Stomach (tissue), 9 donors: ENCODE data around the gene MSI2. TPM values are rescaled to one million over a fixed set of nuclear protein-coding genes. Genes with fewer than 3 reads are reported as not detected.
A peak's percentile ranks its signal among the peaks of the same experiment; 100 is the strongest.

Source experiments
- DNase-seq, 2 donors: peaks; one replicate each; pipeline versions ENCODE4 v3.0.0 to v3.0.0-alpha.2; 2013 to 2019
- H3K27ac ChIP-seq, 5 donors: fragments of 200-600 bp in 4 of 5; sonication (generic) in 4 of 5; one replicate each; pipeline ENCODE4 v1.5.1; 2013 to 2019; ENCODE audit warnings: mild to moderate bottlenecking in 1 of 5, moderate library complexity in 1 of 5
- H3K27me3 ChIP-seq, 3 donors: fragments of 200-600 bp; sonication (generic); one replicate each; pipeline ENCODE4 v1.5.1; 2017 to 2019; ENCODE audit warnings: mixed run types in 1 of 3
- H3K36me3 ChIP-seq, 4 donors: fragments of 200-600 bp; sonication (generic); 1 replicate in 3 of 4; 2 replicates in 1 of 4; pipeline ENCODE4 v1.5.1; 2016 to 2019
- H3K4me1 ChIP-seq, 4 donors: fragments of 200-600 bp; sonication (generic); one replicate each; pipeline ENCODE4 v1.5.1; 2016 to 2019
- H3K4me3 ChIP-seq, 4 donors: fragments of 200-600 bp; sonication (generic) in 3 of 4; one replicate each; pipeline ENCODE4 v1.5.1; 2016 to 2019; ENCODE audit warnings: mild to moderate bottlenecking in 1 of 4
- H3K9me3 ChIP-seq, 4 donors: fragments of 200-600 bp; sonication (generic); one replicate each; pipeline ENCODE4 v1.5.1; 2016 to 2019
- EP300 ChIP-seq: sonication (generic); formaldehyde crosslinking; IDR thresholded peaks from one replicate; pipeline ENCODE4 v1.6.1; 2017; ENCODE audit warnings: antibody characterized with exemption
- POLR2A ChIP-seq, 4 donors: fragments of 450-650 bp; IDR thresholded peaks; one replicate each; pipeline ENCODE4 v1.6.1; 2016; ENCODE audit warnings: antibody characterized with exemption in 4 of 4, control low read depth in 2 of 4, mild to moderate bottlenecking in 1 of 4, moderate library complexity in 1 of 4
- POLR2AphosphoS5 ChIP-seq, 3 donors: sonication (generic); formaldehyde crosslinking; IDR thresholded peaks; one replicate each; pipeline ENCODE4 v1.6.1; 2016; ENCODE audit warnings: antibody characterized with exemption in 3 of 3
- WGBS, 5 donors: extraction: QIAGEN DNeasy Blood & Tissue Kit in 3 of 5; methylation state at CpG; one replicate each; pipeline versions ENCODE4 v1.1.5 to v1.1.7; 2013 to 2018; 5-methylcytosine and 5-hydroxymethylcytosine counted together
- intact Hi-C: fragments of 100-400 bp; cut with DNase I; formaldehyde crosslinking; loops from one replicate; pipeline ENCODE4 v1.15.1; 2023; ENCODE audit warnings: low total_unique reads
- polyA plus RNA-seq, 3 donors: library from polyadenylated mRNA; stranded (reverse); fragments of 200-250 nt; gene quantifications; one replicate each; pipeline ENCODE4 v1.2.3, GENCODE V29; 2013
- total RNA-seq, 5 donors: library from RNA; depleted of rRNA; stranded (reverse); fragments of >200 nt; gene quantifications; one replicate each; pipeline versions ENCODE4 v1.1.0 to v1.2.3, GENCODE V29; 2014 to 2016
- TF ChIP-seq, protein P1 (sequence below), 7 experiments: fragments of 450-650 bp in 4 of 7; fragments of 200-600 bp in 3 of 7; sonication (generic) in 3 of 7; IDR thresholded peaks; one replicate each; pipeline ENCODE4 v1.5.1; 2016 to 2019; ENCODE audit warnings: antibody characterized with exemption in 7 of 7, control low read depth in 2 of 7, mild to moderate bottlenecking in 1 of 7
- donor health status: healthy with polysubstance abuse.
- donor health status: Bipolar disorder and iron deficiency.
- donor health status: healthy.

MSI2 gene
- total and polyA plus RNA-seq, 8 donors: 8.3 to 72.4 (median 22.9) TPM

DNA sequence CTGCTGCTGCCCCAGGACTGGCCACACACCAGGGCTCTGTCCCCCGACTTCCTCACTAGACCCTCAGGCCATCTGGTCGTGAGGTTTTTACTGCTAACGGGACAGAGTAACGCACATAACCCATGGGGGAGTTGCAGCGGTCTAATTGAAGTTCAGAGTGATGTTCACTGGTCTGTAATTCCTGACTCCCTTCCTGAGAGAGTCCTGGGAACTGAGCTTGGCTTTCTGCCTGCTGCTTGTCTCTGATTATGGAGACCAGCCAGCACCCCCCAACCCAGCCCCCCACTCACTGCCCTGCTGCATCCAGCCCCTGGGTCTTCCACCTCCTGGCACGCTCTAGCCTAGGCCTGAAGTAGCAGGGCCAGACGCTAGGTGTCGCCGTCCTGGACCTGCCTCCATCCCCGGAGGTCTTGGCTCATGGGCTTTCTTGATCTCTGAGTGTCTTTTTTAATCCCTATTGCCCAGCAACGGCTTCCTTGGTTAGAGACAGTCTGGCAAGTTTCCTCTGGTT lies 295.8 kb downstream of the MSI2 start:
- H3K27ac ChIP-seq: no peak overlapping the region
- H3K4me3 ChIP-seq: no peak overlapping the region
- H3K4me1 ChIP-seq: peaks cover 0 to 36% (median 14%) of the 10 kb centered on the region in 4 donors
- peak in 1 of 2 donors; percentile 79 for DNase-seq
- 59 to 70% (median 66%) methylated on average over 11 of the region's 11 CpGs for WGBS, 5 donors
- no peaks in the 10 kb centered on the region for H3K27me3 ChIP-seq
- intact Hi-C loops: no loop called here
- no peak for TF ChIP-seq POLR2A (IDR thresholded peaks at IDR 0.05)
- TF ChIP-seq, protein P1, sequence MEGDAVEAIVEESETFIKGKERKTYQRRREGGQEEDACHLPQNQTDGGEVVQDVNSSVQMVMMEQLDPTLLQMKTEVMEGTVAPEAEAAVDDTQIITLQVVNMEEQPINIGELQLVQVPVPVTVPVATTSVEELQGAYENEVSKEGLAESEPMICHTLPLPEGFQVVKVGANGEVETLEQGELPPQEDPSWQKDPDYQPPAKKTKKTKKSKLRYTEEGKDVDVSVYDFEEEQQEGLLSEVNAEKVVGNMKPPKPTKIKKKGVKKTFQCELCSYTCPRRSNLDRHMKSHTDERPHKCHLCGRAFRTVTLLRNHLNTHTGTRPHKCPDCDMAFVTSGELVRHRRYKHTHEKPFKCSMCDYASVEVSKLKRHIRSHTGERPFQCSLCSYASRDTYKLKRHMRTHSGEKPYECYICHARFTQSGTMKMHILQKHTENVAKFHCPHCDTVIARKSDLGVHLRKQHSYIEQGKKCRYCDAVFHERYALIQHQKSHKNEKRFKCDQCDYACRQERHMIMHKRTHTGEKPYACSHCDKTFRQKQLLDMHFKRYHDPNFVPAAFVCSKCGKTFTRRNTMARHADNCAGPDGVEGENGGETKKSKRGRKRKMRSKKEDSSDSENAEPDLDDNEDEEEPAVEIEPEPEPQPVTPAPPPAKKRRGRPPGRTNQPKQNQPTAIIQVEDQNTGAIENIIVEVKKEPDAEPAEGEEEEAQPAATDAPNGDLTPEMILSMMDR (IDR thresholded peaks at IDR 0.05): peak in 2 of 7 experiments; percentile 15 to 20
- no peaks in the 10 kb centered on the region for H3K9me3 ChIP-seq
- H3K36me3 ChIP-seq: peaks cover 0 to 2% (median 0%) of the 10 kb centered on the region in 4 donors

DNA sequence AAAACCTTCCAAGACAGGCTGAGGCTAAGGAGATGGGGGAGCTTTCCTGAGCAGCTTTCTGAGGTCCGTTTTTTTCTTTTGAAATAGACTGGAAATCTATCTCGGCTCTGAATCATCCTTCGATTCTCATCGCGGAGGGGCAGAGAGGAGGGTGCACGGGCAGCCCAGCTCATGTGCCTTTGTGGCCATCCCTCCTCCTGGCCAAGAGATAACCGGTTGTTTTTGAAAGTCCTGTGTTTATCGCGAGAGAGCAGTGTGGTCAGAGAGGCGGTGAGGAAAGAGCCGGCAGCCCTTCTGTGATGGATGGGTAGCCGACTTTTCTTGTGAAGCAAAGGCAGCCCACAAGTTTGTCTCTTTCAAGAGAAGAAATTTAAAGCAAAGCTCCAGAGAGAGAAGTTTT lies 297.2 kb downstream of the MSI2 start:
- Histone ChIP-seq H3K36me3 (peaks cover 0 to 3% (median 0%) of the 10 kb centered on the region in 4 donors), H3K27me3 (no peaks in the 10 kb centered on the region), H3K27ac (peak overlapping the region in 1 of 5 donors; percentile 2), H3K4me3 (no peak overlapping the region), H3K4me1 (peaks cover 7 to 28% (median 14%) of the 10 kb centered on the region in 4 donors), H3K9me3 (no peaks in the 10 kb centered on the region)
- intact Hi-C loops: no loop called here
- DNase-seq: no peak
- 52 to 64% (median 60%) methylated on average over 12 of the region's 12 CpGs for WGBS, 5 donors
- TF ChIP-seq, protein P1 (IDR thresholded peaks at IDR 0.05): no peak
- TF ChIP-seq POLR2A (IDR thresholded peaks at IDR 0.05) (no peak), POLR2AphosphoS5 (IDR thresholded peaks at IDR 0.05) (no peak), EP300 (no peak)

DNA sequence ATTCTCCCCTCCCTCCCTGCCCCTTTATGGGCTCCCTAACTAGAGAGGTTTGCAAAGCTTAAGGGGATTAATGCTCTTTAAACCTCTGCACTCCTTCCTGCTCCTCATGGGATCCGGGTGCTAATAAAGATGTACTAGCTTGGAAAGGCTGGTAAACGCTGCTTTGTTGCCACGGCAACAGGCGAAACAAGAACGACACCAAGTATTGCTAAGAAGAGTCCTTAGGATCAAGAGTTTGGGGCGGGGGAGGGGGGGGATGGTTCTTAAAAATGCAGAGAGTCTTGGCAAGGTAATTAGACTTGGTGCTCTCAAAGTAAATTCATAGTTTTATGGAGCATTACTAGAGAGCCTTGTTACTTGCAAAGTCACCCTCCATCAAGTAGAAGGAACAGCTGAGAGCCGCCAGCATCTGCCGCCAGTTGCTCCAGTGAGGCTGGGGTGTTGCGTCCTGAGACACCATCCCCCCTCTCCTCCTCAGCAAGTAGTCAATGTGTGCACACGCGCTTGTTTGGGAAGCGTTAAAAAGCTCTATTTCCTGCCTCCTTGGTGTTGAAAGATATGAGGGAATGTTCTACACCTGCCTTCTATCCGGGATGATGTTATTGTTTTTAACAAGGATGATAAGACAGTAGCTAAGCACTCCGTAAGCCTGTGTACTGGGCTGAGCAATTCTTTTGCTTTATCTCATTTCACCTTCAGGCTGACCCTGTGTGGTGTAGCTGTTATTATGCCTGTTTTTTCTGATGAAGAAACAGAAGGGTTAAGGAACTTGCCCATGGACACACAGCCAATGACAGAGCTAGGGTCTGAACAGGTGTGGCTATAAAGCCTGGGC lies 297.9 kb downstream of the MSI2 start:
- peaks cover 7 to 28% (median 14%) of the 10 kb centered on the region in 4 donors for H3K4me1 ChIP-seq
- no peak overlapping the region for H3K4me3 ChIP-seq
- WGBS, 5 donors: 56 to 77% (median 67%) methylated on average over 14 of the region's 14 CpGs
- H3K9me3 ChIP-seq: no peaks in the 10 kb centered on the region
- intact Hi-C loops: no loop called here
- H3K27ac ChIP-seq: no peak overlapping the region
- H3K27me3 ChIP-seq: no peaks in the 10 kb centered on the region
- TF ChIP-seq EP300: no peak
- H3K36me3 ChIP-seq: peaks cover 0 to 3% (median 0%) of the 10 kb centered on the region in 4 donors
- peak in 1 of 2 donors; percentile 83 for DNase-seq

DNA sequence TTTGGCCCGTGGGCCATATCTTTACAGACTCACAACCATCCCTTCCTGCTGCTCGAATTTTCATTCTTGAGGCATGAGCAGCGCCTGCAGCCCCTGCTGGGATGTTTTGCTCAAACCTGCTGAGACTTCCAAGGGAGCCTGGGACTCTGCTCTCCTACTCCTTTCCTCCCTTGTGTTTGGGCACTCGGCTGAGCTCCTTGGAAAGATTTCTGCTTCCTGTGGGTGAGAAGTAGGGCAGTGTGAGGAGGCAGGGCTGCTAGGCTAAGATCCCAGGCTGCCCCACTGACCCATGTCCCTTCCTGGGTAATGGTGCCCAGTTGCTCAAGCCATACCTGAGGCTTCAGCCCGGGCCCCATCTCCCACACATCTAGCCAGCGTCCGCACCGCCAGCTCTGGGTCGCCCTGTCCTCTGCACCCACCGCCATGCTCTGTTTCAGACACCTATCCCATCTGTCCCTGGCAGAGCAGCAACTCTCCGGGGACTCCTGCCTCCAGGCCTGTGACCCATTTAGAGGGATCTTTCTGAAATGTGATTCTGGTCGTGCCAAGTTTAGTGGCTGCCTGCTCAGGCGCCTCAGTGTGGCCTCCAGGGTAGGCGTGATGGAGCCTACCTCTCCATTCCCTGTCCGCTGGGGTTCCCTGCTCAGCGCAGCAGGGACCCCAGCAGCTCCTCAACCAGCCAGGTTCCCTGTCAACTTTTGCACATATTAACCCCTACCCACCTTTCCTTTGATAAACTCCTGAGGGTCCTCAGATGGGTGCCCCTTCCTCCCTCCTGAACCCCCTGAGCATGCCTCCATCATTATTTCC lies 298.7 kb downstream of the MSI2 start:
- TF ChIP-seq, protein P1 (IDR thresholded peaks at IDR 0.05): no peak
- TF ChIP-seq EP300 (no peak), POLR2AphosphoS5 (IDR thresholded peaks at IDR 0.05) (no peak), POLR2A (IDR thresholded peaks at IDR 0.05) (no peak)
- peaks cover 7 to 28% (median 14%) of the 10 kb centered on the region in 4 donors for H3K4me1 ChIP-seq
- no peak for DNase-seq
- H3K27me3 ChIP-seq: no peaks in the 10 kb centered on the region
- no peak overlapping the region for H3K27ac ChIP-seq
- peaks cover 0 to 3% (median 0%) of the 10 kb centered on the region in 4 donors for H3K36me3 ChIP-seq
- intact Hi-C loops: no loop called here
- no peaks in the 10 kb centered on the region for H3K9me3 ChIP-seq
- H3K4me3 ChIP-seq: no peak overlapping the region
- 86 to 92% (median 91%) methylated on average over 15 to 16 of the region's 16 CpGs for WGBS, 5 donors
